K562 (cell line): ENCODE results near the gene ASF1B. TPM values are rescaled to one million over a fixed set of nuclear protein-coding genes. Genes with fewer than 3 reads are reported as not detected.

Source experiments
- ATAC-seq: fragments of 200-7000 bp; cut with Tn5 transposase; 3 replicates; pipeline ENCODE4 v1.9.1; 2020; ENCODE audit warnings: moderate library complexity
- BruUV-seq: library from RNA; stranded (reverse); fragments of 400-500 nt; replicated peaks from 2 replicates; lab custom pipeline; 2021; lab: Mats Ljungman, UMichigan
- CTCF ChIA-PET: fragments of 300-600 bp; formaldehyde crosslinking; extraction: SDS; loops from one replicate; lab custom pipeline; 2021; ENCODE audit warnings: low intra/inter-chr PET ratio; lab: Yijun Ruan, JAX
- POLR2A ChIA-PET: fragments of 300-600, 350-650 bp; sonication (Branson Sonifier 250); formaldehyde crosslinking; extraction: SDS; loops from one replicate; lab custom pipeline; 2021; ENCODE audit warnings: antibody characterized with exemption, inconsistent platforms; lab: Yijun Ruan, JAX
- DNase-seq, 4 experiments: peaks; one replicate each; pipeline versions ENCODE4 v3.0.0 to v3.0.0-alpha.2; 2011 to 2018; ENCODE audit warnings: low spot score in 3 of 4, mixed read lengths in 3 of 4; ENCODE audit errors: extremely low read depth in 1 of 4
- FAIRE-seq: peaks from 2 replicates; lab custom pipeline; 2011; peaks lifted over from hg19 to GRCh38; lab: Jason Lieb, UNC
- H2AFZ ChIP-seq: 2 replicates; pipeline ENCODE4 v1.6.0; 2011; ENCODE audit warnings: low read depth, low read length, control low read depth, inconsistent platforms
- H3K27ac ChIP-seq: fragments of 200-600 bp; 3 replicates; pipeline ENCODE4 v1.8.0; 2011; ENCODE audit warnings: low read depth, mild to moderate bottlenecking, control low read depth, inconsistent platforms, low read length, moderate library complexity, mixed read lengths; ENCODE audit errors: extremely low read depth
- H3K27me3 ChIP-seq, 2 experiments: fragments of 300-600 bp in 1 of 2; 2 replicates in 1 of 2; 3 replicates in 1 of 2; pipeline versions ENCODE4 v1.6.0 to v1.8.0; 2011; ENCODE audit warnings: inconsistent platforms in 2 of 2, low read length in 2 of 2, mild to moderate bottlenecking in 1 of 2, mixed read lengths in 1 of 2, moderate library complexity in 1 of 2; ENCODE audit not compliant: control insufficient read depth in 2 of 2, insufficient read depth in 2 of 2
- H3K36me3 ChIP-seq: fragments of 300-600 bp; 3 replicates; pipeline ENCODE4 v1.8.0; 2011; ENCODE audit warnings: mild to moderate bottlenecking, low read length, inconsistent platforms; ENCODE audit not compliant: control insufficient read depth, insufficient read depth
- H3K4me1 ChIP-seq, 2 experiments: fragments of 200-600 bp in 1 of 2; replicated peaks in 1 of 2; 2 replicates in 1 of 2; 3 replicates in 1 of 2; pipeline versions ENCODE4 v1.5.1 to v1.8.0; 2011; ENCODE audit warnings: inconsistent platforms in 2 of 2, low read length in 2 of 2, mild to moderate bottlenecking in 1 of 2, mixed read lengths in 1 of 2, moderate library complexity in 1 of 2; ENCODE audit not compliant: control insufficient read depth in 2 of 2, insufficient read depth in 2 of 2
- H3K4me2 ChIP-seq: 2 replicates; pipeline ENCODE4 v1.6.1; 2011; ENCODE audit warnings: low read length, control low read depth, inconsistent platforms, mixed read lengths; ENCODE audit not compliant: insufficient read depth
- H3K4me3 ChIP-seq: fragments of 200-600 bp; sonication (generic), shearing (Covaris generic); 2 replicates; pipeline ENCODE4 v1.5.1; 2016; ENCODE audit warnings: control low read depth, inconsistent platforms
- H3K79me2 ChIP-seq: fragments of 200-600 bp; 3 replicates; pipeline ENCODE4 v1.8.0; 2011; ENCODE audit warnings: low read length, inconsistent platforms; ENCODE audit not compliant: control insufficient read depth, insufficient read depth
- H3K9ac ChIP-seq, 2 experiments: 2 replicates each; pipeline versions ENCODE4 v1.6.0 to v1.6.1; 2011; ENCODE audit warnings: low read depth in 2 of 2, low read length in 2 of 2, control low read depth in 1 of 2, inconsistent platforms in 1 of 2, mild to moderate bottlenecking in 1 of 2, mixed read lengths in 1 of 2; ENCODE audit not compliant: insufficient read depth in 1 of 2
- H3K9me1 ChIP-seq: one replicate; pipeline ENCODE4 v1.6.0; 2011; ENCODE audit warnings: inconsistent platforms, mild to moderate bottlenecking, low read length, moderate library complexity; ENCODE audit not compliant: control insufficient read depth, insufficient read depth
- H3K9me3 ChIP-seq: replicated peaks from 2 replicates; pipeline ENCODE4 v1.5.1; 2011; ENCODE audit warnings: low read depth, low read length, inconsistent platforms; ENCODE audit not compliant: control insufficient read depth, insufficient read depth
- H4K20me1 ChIP-seq: replicated peaks from 2 replicates; pipeline ENCODE4 v1.6.1; 2011; ENCODE audit warnings: low read length, inconsistent platforms, mixed read lengths; ENCODE audit not compliant: control insufficient read depth, insufficient read depth
- ELF2 ChIP-seq: fragments of 250-450 bp; sonication (Bioruptor Pico); IDR thresholded peaks from 2 replicates; pipeline ENCODE4 v1.5.0; 2021; ENCODE audit warnings: mild to moderate bottlenecking
- ETV6 ChIP-seq, 3 experiments: fragments of 150-350 bp in 1 of 3; sonication (generic) in 1 of 3; formaldehyde crosslinking in 1 of 3; IDR thresholded peaks; 2 replicates each; pipeline versions ENCODE4 v1.6.1 to v1.8.0; 2014 to 2022; ENCODE audit warnings: borderline replicate concordance in 2 of 3, low read depth in 2 of 3, antibody characterized with exemption in 1 of 3, low read length in 1 of 3, mild to moderate bottlenecking in 1 of 3, missing genetic modification reagents in 1 of 3
- HCFC1 ChIP-seq: IDR thresholded peaks from 2 replicates; pipeline ENCODE4 v1.6.1; 2012; ENCODE audit warnings: low read depth, low read length, improper control_type of control experiment
- SREBF2 ChIP-seq: sonication (generic); formaldehyde crosslinking; IDR thresholded peaks from 2 replicates; pipeline ENCODE4 v1.4.0; 2020; ENCODE audit warnings: mild to moderate bottlenecking, missing genetic modification reagents
- TBL1XR1 ChIP-seq, 2 experiments: IDR thresholded peaks; 2 replicates each; pipeline ENCODE4 v1.6.1; 2012; ENCODE audit warnings: improper control_type of control experiment in 2 of 2, low read length in 2 of 2, mild to moderate bottlenecking in 1 of 2
- TRIM28 ChIP-seq: fragments of 450-650 bp; IDR thresholded peaks from 2 replicates; pipeline ENCODE4 v1.6.1; 2017
- ZNF140 ChIP-seq: fragments of 250-450 bp; sonication (Bioruptor Pico); IDR thresholded peaks from 2 replicates; pipeline ENCODE4 v1.8.0; 2021; ENCODE audit warnings: moderate library complexity, mild to moderate bottlenecking, inconsistent platforms
- WGBS: fragments of 100-300 bp; shearing (Covaris generic); methylation state at CpG from one replicate; pipeline ENCODE4 v1.1.6; 2016; ENCODE audit warnings: low coverage, mixed read lengths; ENCODE audit not compliant: insufficient coverage; ENCODE audit errors: missing lambda C conversion rate; 5-methylcytosine and 5-hydroxymethylcytosine counted together
- in situ Hi-C: fragments of 300-500 bp; cut with MboI; formaldehyde crosslinking; loops from 4 replicates; pipeline ENCODE4 v1.15.0; 2018; ENCODE audit warnings: inconsistent platforms, mixed read lengths
- intact Hi-C: fragments of 100-400 bp; cut with micrococcal nuclease; formaldehyde crosslinking; loops from 2 replicates; pipeline ENCODE4 v1.14.2; 2022
- polyA plus RNA-seq, 8 experiments: library from polyadenylated mRNA; depleted of rRNA in 4 of 8; stranded (reverse) in 5 of 8; unstranded in 3 of 8; fragments of >200 nt; fragmentation: Nextera tagmentation in 2 of 8; fragmentation: Illumina TruSeq in 1 of 8; extraction: Ambion mirVana in 2 of 8; extraction: Trizol in 1 of 8; gene quantifications; 2 replicates each; pipeline versions ENCODE4 v1.2.1 to v1.2.3, GENCODE V29; 2011 to 2014; ENCODE audit warnings: inconsistent platforms in 1 of 8, missing spikeins in 1 of 8
- total RNA-seq, 7 experiments: library from RNA; depleted of rRNA in 6 of 7; stranded (reverse); fragments of >200 nt in 6 of 7; fragmentation: Illumina TruSeq in 2 of 7; extraction: Trizol in 2 of 7; gene quantifications; 2 replicates each; pipeline versions ENCODE4 v1.2.1 to v1.2.3, GENCODE V29; 2011 to 2021; ENCODE audit warnings: low replicate concordance in 1 of 7
- TF ChIP-seq, protein P1 (sequence below): sonication (generic); formaldehyde crosslinking; IDR thresholded peaks from 2 replicates; pipeline ENCODE4 v1.8.1; 2023; ENCODE audit warnings: mild to moderate bottlenecking, missing genetic modification reagents

Gene ASF1B
- total and polyA plus RNA-seq, 9 of the 15 experiments (the other 6 are each of a cell fraction or from before 2014, with no cell fraction given): 6.0 to 69.4 (median 53.3) TPM

DNA sequence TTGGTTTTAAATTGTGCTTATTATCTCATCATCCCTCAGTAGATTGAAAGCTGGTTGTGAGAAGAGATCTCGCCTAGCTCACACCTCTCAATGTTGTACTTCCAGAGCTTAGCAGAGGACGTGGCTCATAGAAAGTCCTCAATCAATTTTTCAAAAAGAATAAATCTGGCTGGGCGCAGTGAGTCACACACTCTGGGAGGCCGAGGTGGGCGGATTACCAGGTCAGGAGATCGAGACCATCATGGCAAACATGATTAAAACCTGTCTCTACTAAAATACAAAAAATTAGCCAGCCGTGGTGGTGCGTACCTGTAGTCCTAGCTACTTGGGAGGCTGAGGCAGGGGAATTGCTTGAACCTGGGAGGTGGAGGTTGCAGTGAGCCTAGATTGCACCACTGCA lies 4.7 kb upstream of the ASF1B start:
- no TSS peak for BruUV-seq
- WGBS: 80% methylated on average over 8 of the region's 8 CpGs
- no peak overlapping the region for H2AFZ ChIP-seq

More for the DNA sequence above, 4.7 kb upstream of the ASF1B start:
- DNase-seq (no peak), ATAC-seq (no peak), FAIRE-seq (no peak)
- Histone ChIP-seq H3K9me1 (no peaks in the 10 kb centered on the region), H3K79me2 (peaks cover 11% of the 10 kb centered on the region), H4K20me1 (peaks cover 20% of the 10 kb centered on the region), H3K9me3 (no peaks in the 10 kb centered on the region), H3K4me1 (peaks cover 14 to 37% of the 10 kb centered on the region in 2 experiments), H3K9ac (no peak overlapping the region), H3K4me2 (no peak overlapping the region), H3K36me3 (no peaks in the 10 kb centered on the region), H3K27ac (no peak overlapping the region), H3K4me3 (no peak overlapping the region), H3K27me3 (no peaks in the 10 kb centered on the region)
- ChIA-PET CTCF (no interaction called here), POLR2A (interaction anchor here (0.7 kb wide), 1 partner anchor 16 kb away, joined by 3 read pairs; no protein-coding TSS in a partner anchor)
- TF ChIP-seq ETV6 (IDR thresholded peaks at IDR 0.05; ENCODE audit: borderline replicate concordance in 1 of 2, low read depth in 2 of 2, low read length in 1 of 2) (no peak), ETV6 (CRISPR knock-in tag; IDR thresholded peaks at IDR 0.05; ENCODE audit: borderline replicate concordance) (no peak), TRIM28 (no peak), TBL1XR1 (IDR thresholded peaks at IDR 0.05; ENCODE audit: low read length in 2 of 2) (no peak), SREBF2 (CRISPR knock-in tag) (no peak), ELF2 (CRISPR knock-in tag) (no peak), ZNF140 (no peak), HCFC1 (no peak)
- TF ChIP-seq, protein P1, sequence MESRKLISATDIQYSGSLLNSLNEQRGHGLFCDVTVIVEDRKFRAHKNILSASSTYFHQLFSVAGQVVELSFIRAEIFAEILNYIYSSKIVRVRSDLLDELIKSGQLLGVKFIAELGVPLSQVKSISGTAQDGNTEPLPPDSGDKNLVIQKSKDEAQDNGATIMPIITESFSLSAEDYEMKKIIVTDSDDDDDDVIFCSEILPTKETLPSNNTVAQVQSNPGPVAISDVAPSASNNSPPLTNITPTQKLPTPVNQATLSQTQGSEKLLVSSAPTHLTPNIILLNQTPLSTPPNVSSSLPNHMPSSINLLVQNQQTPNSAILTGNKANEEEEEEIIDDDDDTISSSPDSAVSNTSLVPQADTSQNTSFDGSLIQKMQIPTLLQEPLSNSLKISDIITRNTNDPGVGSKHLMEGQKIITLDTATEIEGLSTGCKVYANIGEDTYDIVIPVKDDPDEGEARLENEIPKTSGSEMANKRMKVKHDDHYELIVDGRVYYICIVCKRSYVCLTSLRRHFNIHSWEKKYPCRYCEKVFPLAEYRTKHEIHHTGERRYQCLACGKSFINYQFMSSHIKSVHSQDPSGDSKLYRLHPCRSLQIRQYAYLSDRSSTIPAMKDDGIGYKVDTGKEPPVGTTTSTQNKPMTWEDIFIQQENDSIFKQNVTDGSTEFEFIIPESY (CRISPR knock-in tag): no peak
- in situ Hi-C loops: no loop called here
- intact Hi-C loops: loop anchor here (10.0 kb wide), 1 partner anchor 264 kb away; no protein-coding TSS in a partner anchor
